ENCODE measurements around the gene ANKMY1.

The ANKMY1 gene

GRCh38 chr2:240463274-240463865 lies 94.4 kb downstream of the ANKMY1 start:
- H3K4me1 ChIP-seq (ENCODE audit: insufficient read depth, poor library complexity, severe bottlenecking), result no peaks in the 10 kb centered on the region
- TF ChIP-seq CTCF (IDR thresholded peaks at IDR 0.05; ENCODE audit: poor library complexity, severe bottlenecking), result no peak
- H3K27ac ChIP-seq (ENCODE audit: poor library complexity, severe bottlenecking), result no peak overlapping the region
- no peaks in the 10 kb centered on the region for H3K27me3 ChIP-seq (ENCODE audit: insufficient read depth, poor library complexity, severe bottlenecking)
- ATAC-seq (ENCODE audit: low read depth) (no peak), DNase-seq (ENCODE audit: low spot score) (peak; percentile 66)
- H3K36me3 ChIP-seq (ENCODE audit: low read depth), result peaks cover 46% of the 10 kb centered on the region
- no peak overlapping the region for H3K4me3 ChIP-seq (ENCODE audit: severe bottlenecking)
- no peaks in the 10 kb centered on the region for H3K9me3 ChIP-seq (ENCODE audit: severe bottlenecking)

- no peak overlapping the region for H3K27ac ChIP-seq (ENCODE audit: poor library complexity, severe bottlenecking)
- H3K36me3 ChIP-seq (ENCODE audit: low read depth), result peaks cover 46% of the 10 kb centered on the region
- H3K4me1 ChIP-seq (ENCODE audit: insufficient read depth, poor library complexity, severe bottlenecking), result peaks cover 5% of the 10 kb centered on the region
- DNase-seq (ENCODE audit: low spot score) (no peak), ATAC-seq (ENCODE audit: low read depth) (no peak)
- H3K4me3 ChIP-seq (ENCODE audit: severe bottlenecking), result no peak overlapping the region
- H3K9me3 ChIP-seq (ENCODE audit: severe bottlenecking), result no peaks in the 10 kb centered on the region
- no peaks in the 10 kb centered on the region for H3K27me3 ChIP-seq (ENCODE audit: insufficient read depth, poor library complexity, severe bottlenecking)
- TF ChIP-seq CTCF (IDR thresholded peaks at IDR 0.05; ENCODE audit: poor library complexity, severe bottlenecking), result no peak
Measured at GRCh38 chr2:240462707-240463273, 95.0 kb downstream of the ANKMY1 start.

- Histone ChIP-seq H3K9me3 (ENCODE audit: severe bottlenecking) (no peaks in the 10 kb centered on the region), H3K27ac (ENCODE audit: poor library complexity, severe bottlenecking) (no peak overlapping the region), H3K4me1 (ENCODE audit: insufficient read depth, poor library complexity, severe bottlenecking) (peaks cover 11% of the 10 kb centered on the region), H3K4me3 (ENCODE audit: severe bottlenecking) (no peak overlapping the region), H3K36me3 (ENCODE audit: low read depth) (peaks cover 46% of the 10 kb centered on the region), H3K27me3 (ENCODE audit: insufficient read depth, poor library complexity, severe bottlenecking) (no peaks in the 10 kb centered on the region)
- no peak for TF ChIP-seq CTCF (IDR thresholded peaks at IDR 0.05; ENCODE audit: poor library complexity, severe bottlenecking)
- no peak for ATAC-seq (ENCODE audit: low read depth)
- peak; percentile 69 for DNase-seq (ENCODE audit: low spot score)
Measured at GRCh38 chr2:240462073-240462706, 95.6 kb downstream of the ANKMY1 start.

GRCh38 chr2:240461471-240462072 lies 96.2 kb downstream of the ANKMY1 start:
- H3K36me3 ChIP-seq (ENCODE audit: low read depth), result peaks cover 46% of the 10 kb centered on the region
- H3K4me1 ChIP-seq (ENCODE audit: insufficient read depth, poor library complexity, severe bottlenecking), result peaks cover 17% of the 10 kb centered on the region
- no peak overlapping the region for H3K27ac ChIP-seq (ENCODE audit: poor library complexity, severe bottlenecking)
- no peak for TF ChIP-seq CTCF (IDR thresholded peaks at IDR 0.05; ENCODE audit: poor library complexity, severe bottlenecking)
- no peaks in the 10 kb centered on the region for H3K9me3 ChIP-seq (ENCODE audit: severe bottlenecking)
- H3K27me3 ChIP-seq (ENCODE audit: insufficient read depth, poor library complexity, severe bottlenecking), result no peaks in the 10 kb centered on the region
- no peak for DNase-seq (ENCODE audit: low spot score)
- ATAC-seq (ENCODE audit: low read depth), result no peak
- H3K4me3 ChIP-seq (ENCODE audit: severe bottlenecking), result no peak overlapping the region

All from RWPE2 (cell line).